Ascending aorta (tissue), 2 donors: Measurements from ENCODE around the gene C17orf50. TPM values are rescaled to one million over a fixed set of nuclear protein-coding genes. Genes with fewer than 3 reads are reported as not detected.
A peak's percentile ranks its signal among the peaks of the same experiment; 100 is the strongest.

Experiments
- DNase-seq, 2 donors: peaks; one replicate each; pipeline ENCODE4 v3.0.0-alpha.2; 2019; ENCODE audit warnings: low spot score in 2 of 2
- H3K27ac ChIP-seq, 2 donors: fragments of 200-600 bp; sonication (generic); one replicate each; pipeline ENCODE4 v1.5.1; 2016 to 2017; ENCODE audit warnings: mild to moderate bottlenecking in 1 of 2
- H3K27me3 ChIP-seq: fragments of 200-600 bp; sonication (generic); one replicate; pipeline ENCODE4 v1.5.1; 2017
- H3K36me3 ChIP-seq, 2 donors: fragments of 200-600 bp; sonication (generic); one replicate each; pipeline ENCODE4 v1.5.1; 2016
- H3K4me1 ChIP-seq, 2 donors: fragments of 200-600 bp; sonication (generic); one replicate each; pipeline ENCODE4 v1.5.1; 2016 to 2017; ENCODE audit warnings: mild to moderate bottlenecking in 1 of 2
- H3K4me3 ChIP-seq, 2 donors: fragments of 200-600 bp; sonication (generic); one replicate each; pipeline ENCODE4 v1.5.1; 2016 to 2017; ENCODE audit warnings: mild to moderate bottlenecking in 1 of 2
- H3K9me3 ChIP-seq, 2 donors: fragments of 200-600 bp; sonication (generic); one replicate each; pipeline ENCODE4 v1.5.1; 2016
- intact Hi-C: fragments of 100-400 bp; cut with DNase I; formaldehyde crosslinking; loops from one replicate; pipeline ENCODE4 v1.15.1; 2023
- total RNA-seq: library from RNA; depleted of rRNA; stranded (reverse); fragments of >200 nt; gene quantifications from one replicate; pipeline ENCODE4 v1.1.0, GENCODE V29; 2016
- TF ChIP-seq, protein P1 (sequence below), 3 experiments: fragments of 200-600 bp in 2 of 3; fragments of 450-650 bp in 1 of 3; sonication (generic) in 2 of 3; IDR thresholded peaks; one replicate each; pipeline ENCODE4 v1.5.1; 2016 to 2019; ENCODE audit warnings: antibody characterized with exemption in 3 of 3, mild to moderate bottlenecking in 1 of 3, moderate library complexity in 1 of 3

The C17orf50 gene
- total RNA-seq, 1 donor from 2014 or later: not detected

DNA sequence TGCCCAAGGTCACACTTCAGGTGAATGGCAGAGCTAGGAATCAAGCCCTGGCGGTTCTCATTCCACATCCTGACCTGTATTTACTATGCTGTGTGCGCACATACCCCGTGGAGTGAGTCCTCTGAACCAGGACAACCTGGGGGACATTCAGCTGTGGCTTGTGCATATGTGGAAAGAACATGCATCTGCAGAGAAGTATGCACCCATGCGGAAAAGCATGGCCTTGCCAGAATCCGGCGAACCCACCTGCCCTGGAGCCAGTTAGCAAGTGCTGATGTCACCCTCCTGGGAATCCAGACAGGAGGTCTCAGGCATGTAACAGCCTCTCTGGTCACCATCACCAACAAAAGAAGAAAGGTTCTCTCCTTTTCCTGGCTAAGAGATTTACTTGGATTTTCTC, 27.3 kb upstream of the C17orf50 start:
- Histone ChIP-seq H3K4me1 (peaks cover 0 to 11% of the 10 kb centered on the region in 2 donors), H3K9me3 (no peaks in the 10 kb centered on the region), H3K36me3 (no peaks in the 10 kb centered on the region), H3K4me3 (no peak overlapping the region), H3K27me3 (no peaks in the 10 kb centered on the region), H3K27ac (no peak overlapping the region)
- intact Hi-C loops: loop anchor here (5.0 kb wide), 2 partner anchors 36 to 51 kb away; no protein-coding TSS in a partner anchor
- no peak for DNase-seq
- TF ChIP-seq, protein P1, sequence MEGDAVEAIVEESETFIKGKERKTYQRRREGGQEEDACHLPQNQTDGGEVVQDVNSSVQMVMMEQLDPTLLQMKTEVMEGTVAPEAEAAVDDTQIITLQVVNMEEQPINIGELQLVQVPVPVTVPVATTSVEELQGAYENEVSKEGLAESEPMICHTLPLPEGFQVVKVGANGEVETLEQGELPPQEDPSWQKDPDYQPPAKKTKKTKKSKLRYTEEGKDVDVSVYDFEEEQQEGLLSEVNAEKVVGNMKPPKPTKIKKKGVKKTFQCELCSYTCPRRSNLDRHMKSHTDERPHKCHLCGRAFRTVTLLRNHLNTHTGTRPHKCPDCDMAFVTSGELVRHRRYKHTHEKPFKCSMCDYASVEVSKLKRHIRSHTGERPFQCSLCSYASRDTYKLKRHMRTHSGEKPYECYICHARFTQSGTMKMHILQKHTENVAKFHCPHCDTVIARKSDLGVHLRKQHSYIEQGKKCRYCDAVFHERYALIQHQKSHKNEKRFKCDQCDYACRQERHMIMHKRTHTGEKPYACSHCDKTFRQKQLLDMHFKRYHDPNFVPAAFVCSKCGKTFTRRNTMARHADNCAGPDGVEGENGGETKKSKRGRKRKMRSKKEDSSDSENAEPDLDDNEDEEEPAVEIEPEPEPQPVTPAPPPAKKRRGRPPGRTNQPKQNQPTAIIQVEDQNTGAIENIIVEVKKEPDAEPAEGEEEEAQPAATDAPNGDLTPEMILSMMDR (IDR thresholded peaks at IDR 0.05): no peak

DNA sequence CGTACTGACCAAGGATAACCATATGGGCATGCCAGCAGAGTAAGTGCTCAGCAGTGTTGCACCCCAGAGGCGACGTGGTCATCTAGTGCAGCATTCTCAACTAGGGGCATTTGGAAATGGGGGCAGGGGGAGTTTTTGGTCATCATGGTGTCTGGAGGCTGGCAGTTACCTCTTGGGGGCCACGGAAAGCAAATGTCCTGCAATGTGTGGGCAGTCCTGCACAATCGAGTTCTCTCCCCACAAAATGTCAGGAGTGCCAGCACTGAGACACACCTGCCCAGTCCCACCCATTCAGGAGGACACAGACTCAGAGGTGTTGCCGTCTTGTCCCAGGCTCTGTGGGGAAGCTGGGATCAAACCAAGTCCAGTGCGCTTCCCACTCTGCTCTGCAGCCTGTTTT, 26.3 kb upstream of the C17orf50 start:
- TF ChIP-seq, protein P1 (IDR thresholded peaks at IDR 0.05): no peak
- DNase-seq: peak in 1 of 2 donors; percentile 24
- Histone ChIP-seq H3K4me3 (no peak overlapping the region), H3K27me3 (no peaks in the 10 kb centered on the region), H3K4me1 (peaks cover 0 to 11% of the 10 kb centered on the region in 2 donors), H3K36me3 (no peaks in the 10 kb centered on the region), H3K9me3 (no peaks in the 10 kb centered on the region), H3K27ac (no peak overlapping the region)
- intact Hi-C loops: loop anchor here (5.0 kb wide), 2 partner anchors 37 to 52 kb away; no protein-coding TSS in a partner anchor

DNA sequence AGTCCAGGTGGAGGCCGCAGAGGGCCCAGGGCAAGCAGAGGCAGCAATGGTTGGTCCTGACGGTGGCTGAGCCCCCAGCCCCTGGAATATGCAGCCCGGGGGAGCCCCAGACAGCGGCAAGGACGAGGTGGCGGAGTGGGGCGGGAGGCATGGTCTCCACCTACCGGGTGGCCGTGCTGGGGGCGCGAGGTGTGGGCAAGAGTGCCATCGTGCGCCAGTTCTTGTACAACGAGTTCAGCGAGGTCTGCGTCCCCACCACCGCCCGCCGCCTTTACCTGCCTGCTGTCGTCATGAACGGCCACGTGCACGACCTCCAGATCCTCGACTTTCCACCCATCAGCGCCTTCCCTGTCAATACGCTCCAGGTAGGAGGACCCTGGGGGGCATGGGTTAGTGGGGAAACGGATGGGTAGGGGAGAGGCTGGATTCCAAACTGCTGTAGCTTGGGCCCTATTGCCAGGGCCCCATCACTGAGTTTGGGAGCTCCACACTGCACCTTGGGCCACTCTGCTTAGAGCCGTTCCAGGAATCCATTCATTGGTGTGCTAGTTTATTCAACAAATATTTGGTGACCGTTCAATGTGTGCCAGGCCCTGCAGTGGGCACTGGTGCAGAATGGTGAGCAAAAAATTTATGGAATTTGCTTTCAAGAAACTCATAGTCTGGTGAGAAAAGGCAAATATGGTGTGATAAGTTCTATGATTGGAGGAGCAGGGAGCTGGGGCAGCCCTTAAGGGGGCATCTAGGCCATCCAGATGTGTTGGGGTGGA, 25.5 kb upstream of the C17orf50 start:
- H3K27me3 ChIP-seq: no peaks in the 10 kb centered on the region
- intact Hi-C loops: no loop called here
- H3K4me1 ChIP-seq: peaks cover 0 to 11% of the 10 kb centered on the region in 2 donors
- H3K36me3 ChIP-seq: no peaks in the 10 kb centered on the region
- H3K27ac ChIP-seq: no peak overlapping the region
- H3K9me3 ChIP-seq: no peaks in the 10 kb centered on the region
- TF ChIP-seq, protein P1 (IDR thresholded peaks at IDR 0.05): no peak
- no peak overlapping the region for H3K4me3 ChIP-seq
- DNase-seq: no peak

DNA sequence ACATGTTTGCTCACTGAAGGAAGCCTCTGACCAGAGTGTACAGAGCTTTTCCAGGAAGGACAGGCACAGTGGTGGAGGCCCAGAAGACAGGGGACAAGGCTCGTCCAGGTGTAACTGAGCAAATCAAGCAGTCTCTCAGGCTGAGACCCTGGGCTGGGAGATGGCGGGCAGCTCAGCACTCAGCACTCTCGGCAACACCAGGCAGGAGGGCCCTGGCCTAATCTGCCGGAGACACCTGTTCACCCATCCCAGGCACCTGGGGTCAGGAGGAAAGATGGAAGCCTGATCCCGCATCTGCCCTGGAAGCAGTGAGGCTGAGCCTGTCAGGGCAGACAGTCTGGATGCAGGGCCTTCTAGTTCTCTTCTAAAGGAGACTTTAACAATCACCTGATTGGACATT, 24.5 kb upstream of the C17orf50 start:
- no peak overlapping the region for H3K4me3 ChIP-seq
- no peak overlapping the region for H3K27ac ChIP-seq
- H3K36me3 ChIP-seq: no peaks in the 10 kb centered on the region
- H3K9me3 ChIP-seq: no peaks in the 10 kb centered on the region
- H3K4me1 ChIP-seq: peaks cover 2 to 6% of the 10 kb centered on the region in 2 donors
- TF ChIP-seq, protein P1 (IDR thresholded peaks at IDR 0.05): no peak
- intact Hi-C loops: no loop called here
- peaks cover 5% of the 10 kb centered on the region for H3K27me3 ChIP-seq
- no peak for DNase-seq

DNA sequence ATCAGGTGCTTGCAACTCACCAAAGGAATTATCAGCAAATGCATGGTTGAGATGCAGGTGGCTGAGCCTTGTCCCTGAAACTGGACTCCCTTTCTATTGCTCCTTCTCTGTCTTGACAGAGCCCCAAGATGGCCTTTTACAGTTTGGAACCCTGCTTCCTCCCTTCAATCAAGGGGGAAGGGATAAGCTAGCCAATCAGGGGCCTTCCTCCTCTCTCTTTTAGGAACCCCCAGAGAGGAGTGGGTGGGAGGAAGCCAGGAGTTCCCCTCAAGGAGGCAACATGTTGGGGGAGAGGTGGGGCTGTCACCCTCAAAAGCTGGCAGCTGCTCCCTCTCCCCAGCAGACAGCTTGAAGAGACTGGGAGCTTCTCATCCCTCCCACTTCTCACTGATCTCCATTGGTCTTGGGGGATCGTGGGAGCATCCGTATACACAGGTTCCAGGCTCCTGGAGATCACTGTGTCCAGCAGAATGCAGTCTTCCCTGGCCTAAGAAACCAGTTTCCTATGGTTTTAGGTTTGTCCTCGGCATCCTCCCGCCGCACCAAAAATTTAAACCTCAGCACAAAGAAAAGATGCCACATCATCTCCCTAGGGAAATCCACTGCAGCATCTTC, 22.1 kb upstream of the C17orf50 start:
- intact Hi-C loops: no loop called here
- Histone ChIP-seq H3K4me3 (no peak overlapping the region), H3K4me1 (peaks cover 2 to 4% of the 10 kb centered on the region in 2 donors), H3K36me3 (no peaks in the 10 kb centered on the region), H3K27me3 (peaks cover 13% of the 10 kb centered on the region), H3K9me3 (no peaks in the 10 kb centered on the region), H3K27ac (no peak overlapping the region)
- DNase-seq: no peak
- TF ChIP-seq, protein P1 (IDR thresholded peaks at IDR 0.05): no peak
